Measurements from ENCODE around the gene STARD10.

The STARD10 gene

DNA sequence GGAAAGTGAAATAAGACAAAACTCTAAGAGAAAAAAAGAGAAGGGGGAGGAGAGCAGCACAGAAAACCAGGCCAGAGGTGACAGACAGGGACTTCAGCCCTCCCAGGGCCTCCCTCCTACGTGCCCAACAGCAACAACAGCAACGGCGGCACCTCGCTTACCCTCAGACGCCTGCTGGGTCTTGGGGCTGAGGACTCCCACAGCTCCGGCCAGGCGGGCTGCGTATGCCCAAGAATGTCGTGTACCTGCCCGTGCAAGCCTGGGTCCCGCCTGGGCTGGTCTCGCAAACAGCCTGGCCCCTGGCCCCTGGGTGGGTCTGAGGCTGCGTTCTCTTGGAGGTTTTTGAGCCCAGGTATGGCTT is 72.2 kb downstream of the STARD10 start:
- DNase-seq = peak; percentile 30 to 47

DNA sequence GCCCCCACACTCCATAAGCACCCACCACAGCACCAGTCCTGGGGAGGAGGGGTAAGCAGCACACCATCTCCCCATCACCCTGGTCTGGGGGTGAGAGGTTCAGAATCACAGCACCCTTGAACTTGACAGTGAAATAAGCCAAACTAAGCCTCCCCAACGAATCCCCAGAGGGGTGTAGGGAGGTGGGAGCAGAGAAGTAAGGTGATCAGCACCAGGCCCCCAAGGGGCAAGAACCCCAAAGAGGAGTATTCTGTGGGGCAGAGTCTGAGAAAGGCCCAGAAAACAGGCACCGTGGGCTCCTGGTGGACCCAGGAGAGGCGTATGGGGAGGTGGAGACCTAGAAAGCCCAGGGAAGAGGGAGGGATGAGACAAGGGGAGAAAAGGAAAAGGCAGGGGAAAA is 72.6 kb downstream of the STARD10 start:
- DNase-seq = no peak

DNA sequence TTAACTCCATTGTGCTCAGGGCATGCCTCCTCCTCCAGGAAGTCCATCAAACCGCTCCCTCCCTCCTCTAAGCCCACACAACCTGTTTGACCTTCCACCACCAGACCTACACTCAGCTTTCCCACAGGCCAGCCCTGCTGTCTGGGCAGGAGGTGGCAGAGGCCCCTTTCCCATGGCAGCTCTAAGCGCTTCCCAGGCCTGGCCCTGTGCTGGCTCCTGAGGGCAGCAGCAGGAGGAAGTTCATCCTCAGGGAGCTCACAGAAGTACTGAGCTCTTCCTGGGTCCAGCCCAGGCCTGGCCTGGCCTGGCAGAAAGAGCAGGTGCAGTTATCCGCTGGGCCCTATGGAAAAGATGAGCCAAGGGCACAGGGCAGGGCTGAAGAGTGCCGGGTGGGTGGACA is 73.1 kb downstream of the STARD10 start:
- no peak for DNase-seq

DNA sequence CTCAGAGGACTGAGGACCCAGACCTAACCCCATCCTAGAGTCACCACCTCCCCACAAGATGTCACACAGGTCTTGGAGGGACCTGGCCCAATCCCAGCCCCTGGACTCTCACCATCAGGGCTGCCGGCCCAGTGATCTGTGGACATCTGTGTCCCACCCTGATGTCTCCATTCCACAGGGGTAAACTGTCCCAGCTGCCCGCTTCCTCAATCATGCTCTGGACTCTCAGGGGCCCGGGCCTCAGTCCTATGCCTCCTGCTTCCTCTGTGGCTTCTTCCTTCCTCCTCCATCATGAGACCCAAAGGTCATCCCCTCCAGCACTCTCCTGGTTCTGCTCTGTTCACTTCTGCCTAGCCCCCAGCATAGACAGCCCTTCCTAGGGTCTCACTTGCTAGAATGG is 73.8 kb downstream of the STARD10 start:
- DNase-seq = no peak

DNA sequence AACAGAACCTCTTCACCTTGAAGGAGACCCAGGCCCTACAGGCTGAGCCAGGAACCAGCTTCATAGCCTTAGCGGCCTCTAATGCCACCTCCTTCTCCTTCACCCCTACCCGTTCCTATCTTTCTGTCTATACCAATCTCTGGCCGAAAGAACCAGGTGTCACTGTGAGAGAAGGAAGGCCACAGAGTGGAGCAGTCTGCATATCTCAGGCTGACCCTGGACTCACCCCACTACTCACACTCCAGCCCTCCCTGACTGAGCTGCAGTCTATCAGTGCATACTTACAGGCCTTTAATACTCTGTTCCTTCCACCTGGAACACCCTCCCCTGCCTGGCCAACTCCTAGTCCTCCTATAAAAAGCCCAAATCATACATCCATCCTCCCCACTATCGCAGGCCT is 74.3 kb downstream of the STARD10 start:
- DNase-seq = no peak

DNA sequence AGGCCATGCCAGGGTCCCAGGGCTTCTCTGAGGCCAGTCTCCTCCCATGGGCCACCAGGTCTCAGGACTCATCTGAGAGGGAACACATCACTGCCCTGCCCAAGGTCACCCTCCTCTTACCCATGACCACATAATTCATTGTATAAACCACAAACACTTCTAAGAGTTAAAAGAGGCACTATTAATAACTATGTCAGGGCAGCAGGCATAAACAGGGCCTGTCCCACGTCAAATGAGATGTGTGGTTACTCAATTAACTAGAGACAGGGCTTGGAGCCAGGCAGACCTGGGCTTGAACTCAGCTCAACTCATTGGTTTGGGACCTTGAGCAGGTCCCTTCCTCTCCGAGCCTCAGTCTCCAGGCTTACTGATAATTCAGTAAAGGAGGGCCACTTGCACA is 74.7 kb downstream of the STARD10 start:
- DNase-seq = no peak

DNA sequence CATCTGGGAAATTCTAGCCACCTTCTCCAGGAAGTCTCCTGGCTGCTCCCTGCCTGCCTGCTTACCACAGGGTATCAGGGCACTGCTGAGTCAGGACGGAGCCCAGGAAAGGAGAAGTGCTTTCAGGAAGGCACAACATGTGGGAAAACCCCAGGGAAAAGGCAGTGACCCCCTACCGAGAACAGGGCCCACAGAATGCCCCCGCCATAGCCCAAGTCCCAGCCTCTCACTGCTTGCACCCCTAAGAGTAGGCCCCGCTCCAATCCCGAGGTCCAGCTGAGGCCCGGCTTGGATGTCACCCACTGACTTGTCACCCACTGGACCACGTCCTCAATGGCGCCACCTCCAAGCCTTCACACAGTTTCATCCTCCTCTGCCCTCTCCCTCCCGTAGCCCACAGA is 75.7 kb downstream of the STARD10 start:
- DNase-seq = no peak

DNA sequence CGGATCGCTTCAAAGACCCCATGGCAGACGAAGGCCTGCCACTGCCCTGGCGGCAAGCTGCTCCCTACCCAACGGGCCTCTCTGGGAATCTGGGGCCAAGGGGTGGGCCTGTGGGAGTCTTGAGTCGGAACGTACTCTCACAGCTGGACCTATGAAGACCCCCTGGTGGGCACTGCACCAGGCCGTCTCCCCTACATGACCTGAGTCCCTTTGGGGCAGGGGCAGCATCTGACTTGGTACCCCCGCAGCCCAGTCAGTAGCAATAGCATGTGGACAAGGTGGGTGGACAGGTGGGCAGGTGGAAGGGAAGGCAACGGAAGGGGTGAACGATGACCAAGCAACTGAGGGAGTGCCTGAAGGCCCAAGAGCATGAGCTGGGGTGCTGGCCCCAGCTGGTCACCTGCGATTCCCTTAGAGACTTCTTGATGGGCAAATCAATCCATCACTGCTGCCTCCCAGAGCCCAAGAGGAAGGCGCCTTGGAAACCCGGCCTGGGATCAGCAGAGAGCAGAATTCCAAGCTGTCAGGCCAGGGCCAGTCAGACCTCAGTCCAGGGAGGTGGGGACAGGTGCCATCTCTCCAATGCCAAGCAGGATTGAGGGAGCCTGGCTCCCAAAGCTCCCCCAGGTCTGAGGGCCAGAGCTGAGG is 76.9 kb downstream of the STARD10 start:
- no peak for DNase-seq

DNA sequence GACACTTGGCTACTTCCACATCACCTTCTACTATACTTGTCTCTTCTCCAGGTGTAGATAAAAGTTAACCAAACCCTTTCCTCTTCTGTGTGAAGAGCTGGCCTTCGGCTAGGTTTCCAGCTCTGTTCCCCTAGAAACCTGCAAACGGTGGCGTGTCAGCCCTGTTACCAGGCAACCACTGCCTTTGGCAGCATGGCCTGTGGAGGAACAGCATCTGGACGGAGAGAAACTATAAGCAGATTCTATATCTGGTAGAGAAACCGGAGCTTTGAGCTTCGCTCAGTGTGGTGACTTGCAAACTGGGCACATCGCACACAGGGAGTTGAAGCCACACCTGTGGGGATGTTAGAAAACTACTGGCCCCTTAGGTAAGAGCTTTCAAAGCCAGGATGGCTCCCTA is 77.6 kb downstream of the STARD10 start:
- no peak for DNase-seq

DNA sequence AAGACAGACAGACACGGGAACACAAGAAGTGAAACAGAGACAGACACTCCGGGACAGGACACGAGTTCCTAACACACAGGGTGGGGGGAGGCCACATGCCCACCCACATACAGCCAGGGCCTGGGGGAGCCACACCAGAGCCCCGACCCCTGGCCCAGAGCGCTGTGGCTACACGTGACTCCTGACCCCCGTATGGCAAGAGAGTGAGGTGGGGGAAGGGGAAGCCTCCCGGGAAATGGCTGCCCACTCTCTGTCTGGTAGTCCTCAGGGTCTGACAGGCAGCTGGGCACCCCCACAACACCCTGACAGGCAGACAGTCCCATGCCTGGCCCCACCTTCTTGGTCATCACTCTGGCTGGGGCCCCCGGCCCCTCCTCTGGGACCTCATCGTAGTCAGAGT is 81.0 kb downstream of the STARD10 start:
- DNase-seq = no peak

DNA sequence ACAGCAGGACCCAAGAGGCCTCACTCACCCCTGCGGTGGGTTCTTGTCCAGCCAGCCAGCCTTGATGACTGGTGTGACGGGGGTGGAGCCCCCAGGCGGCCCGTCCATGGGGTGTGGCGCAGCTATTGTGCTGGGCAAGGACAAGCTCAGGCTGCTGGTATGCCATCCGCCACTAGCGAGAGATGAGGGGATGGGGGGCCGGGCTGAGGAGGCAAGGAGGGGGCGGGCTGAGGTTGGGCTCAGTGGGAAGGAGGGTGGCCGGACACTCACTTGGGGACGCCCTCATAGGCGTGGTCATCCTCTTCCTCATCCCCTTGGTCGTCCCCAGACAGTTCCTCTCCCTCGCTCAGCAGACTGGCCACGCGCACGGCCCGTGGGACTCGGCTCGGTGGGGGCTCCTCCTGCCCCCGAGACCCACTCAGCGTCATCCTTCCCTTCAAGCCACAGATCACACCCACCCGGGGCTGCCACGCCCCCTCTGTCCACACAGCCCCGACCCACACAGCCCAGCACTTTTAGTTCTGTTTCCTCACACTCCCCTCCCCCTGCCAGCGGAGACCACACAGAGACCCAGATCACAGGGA is 81.6 kb downstream of the STARD10 start:
- peak in 1 of 2 donors; percentile 23 for DNase-seq

DNA sequence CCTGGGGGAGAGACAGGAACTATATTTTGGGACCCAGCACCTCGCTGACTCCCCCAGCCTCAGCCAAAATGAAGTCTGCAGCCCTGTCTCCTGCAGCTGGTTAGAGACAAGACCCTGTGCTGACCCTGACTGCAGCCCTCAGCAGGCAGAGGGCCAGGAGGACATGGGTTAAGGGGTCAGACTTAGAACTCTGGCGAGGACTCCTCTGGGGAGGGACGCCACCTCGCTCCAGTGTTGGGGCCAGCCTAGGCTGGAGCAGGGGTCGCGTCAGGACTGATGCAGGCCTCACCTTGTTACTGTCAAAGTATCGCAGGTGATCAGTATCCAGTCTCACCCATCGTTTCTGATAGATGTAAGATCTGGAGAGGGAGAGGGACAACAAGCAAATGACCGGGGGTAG is 82.7 kb downstream of the STARD10 start:
- no peak for DNase-seq

DNA sequence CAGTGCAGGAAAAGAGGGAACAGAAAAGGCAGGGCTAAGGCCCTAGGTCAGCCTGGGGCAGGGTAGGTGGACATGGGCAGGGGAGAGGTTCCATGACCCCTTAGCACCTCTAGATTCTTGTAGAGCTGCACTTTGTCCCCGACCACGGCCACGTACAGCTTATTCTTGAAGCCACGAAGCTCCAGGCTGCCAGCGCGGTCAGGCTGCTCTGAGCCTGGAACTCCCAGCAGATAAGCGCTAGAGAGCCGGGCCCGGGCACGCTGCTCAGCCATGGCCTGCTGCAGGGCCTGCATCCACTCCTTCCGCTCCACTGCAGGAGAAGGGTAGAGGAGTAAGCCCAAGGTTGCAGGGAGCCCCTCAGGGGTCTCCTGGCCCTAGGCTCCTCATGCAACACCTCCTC is 83.6 kb downstream of the STARD10 start:
- DNase-seq = no peak

DNA sequence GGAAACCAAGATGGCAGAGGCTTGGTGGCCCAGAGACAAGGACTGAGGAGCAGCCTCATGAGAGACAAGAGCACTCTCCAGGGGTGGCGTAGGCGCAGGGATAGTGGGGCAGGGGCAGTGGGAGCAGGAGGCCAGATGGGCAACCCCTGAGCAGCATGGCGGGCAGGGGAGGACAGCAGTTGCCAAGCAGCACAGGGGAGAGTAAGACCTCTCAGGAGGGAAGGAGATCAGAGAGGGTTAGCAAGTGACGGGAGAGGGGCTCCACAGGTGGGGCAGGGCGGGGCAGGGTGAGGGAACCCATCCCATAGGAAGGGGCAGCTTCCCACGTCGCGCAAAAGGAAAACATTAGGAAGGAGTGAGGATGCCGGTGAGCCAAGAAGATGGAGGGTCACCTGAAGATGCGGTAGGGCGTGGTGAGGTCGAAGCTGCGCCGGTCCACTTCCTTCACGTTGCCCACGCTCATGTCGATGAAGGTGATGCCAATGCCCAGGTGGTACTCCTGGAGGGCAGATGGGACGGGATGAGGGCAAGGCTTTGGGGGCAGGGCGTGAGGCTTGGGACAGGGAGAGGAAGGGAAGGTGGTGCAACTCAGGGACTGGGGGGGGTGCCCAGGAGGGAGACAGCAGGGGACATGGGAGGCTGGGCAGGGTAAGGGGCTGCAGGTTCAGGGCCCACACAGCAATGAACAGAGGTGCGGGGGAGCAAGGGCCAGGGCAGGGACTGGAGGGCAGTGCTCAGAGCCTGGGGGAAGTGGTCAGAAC is 84.2 kb downstream of the STARD10 start:
- DNase-seq = no peak

DNA sequence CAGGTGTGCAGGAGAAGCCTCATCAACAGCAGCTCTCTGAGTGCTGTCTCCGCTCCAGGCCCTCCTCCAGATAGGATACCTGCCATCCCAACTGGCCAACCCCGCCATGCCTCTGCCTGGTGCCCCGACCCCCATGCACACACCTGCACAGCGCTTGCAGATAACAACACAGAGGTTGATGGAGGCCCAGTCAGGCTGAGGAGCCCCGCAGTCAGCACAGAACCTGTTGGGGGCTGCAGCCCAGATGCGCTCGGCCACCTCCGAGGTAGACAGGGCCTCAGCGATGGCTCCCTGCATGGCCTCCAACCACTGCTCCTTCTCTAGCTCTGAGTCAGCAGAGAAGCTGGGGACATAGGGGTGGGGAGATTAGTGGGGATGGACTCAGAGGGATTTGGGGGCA is 86.8 kb downstream of the STARD10 start:
- no peak for DNase-seq

DNA sequence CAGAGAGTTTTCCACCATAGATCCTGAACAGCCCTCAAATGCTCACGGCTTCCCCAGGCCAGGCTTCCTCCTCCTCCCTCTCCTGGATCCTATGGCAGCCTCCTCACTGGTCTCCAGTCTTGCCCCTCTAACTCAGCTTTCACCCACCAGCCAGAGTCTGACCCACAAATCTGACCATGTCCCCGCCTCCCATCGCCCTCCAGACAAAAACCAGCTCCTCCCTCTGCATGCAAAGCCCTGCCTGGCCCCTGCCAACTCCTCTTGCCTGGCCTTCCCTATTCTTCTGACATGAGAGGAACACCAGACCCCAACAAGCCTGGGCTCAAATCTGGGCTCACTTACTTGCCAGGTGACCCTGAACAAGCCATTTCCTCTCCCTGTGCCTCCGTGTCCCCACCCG is 87.3 kb downstream of the STARD10 start:
- DNase-seq = no peak

DNA sequence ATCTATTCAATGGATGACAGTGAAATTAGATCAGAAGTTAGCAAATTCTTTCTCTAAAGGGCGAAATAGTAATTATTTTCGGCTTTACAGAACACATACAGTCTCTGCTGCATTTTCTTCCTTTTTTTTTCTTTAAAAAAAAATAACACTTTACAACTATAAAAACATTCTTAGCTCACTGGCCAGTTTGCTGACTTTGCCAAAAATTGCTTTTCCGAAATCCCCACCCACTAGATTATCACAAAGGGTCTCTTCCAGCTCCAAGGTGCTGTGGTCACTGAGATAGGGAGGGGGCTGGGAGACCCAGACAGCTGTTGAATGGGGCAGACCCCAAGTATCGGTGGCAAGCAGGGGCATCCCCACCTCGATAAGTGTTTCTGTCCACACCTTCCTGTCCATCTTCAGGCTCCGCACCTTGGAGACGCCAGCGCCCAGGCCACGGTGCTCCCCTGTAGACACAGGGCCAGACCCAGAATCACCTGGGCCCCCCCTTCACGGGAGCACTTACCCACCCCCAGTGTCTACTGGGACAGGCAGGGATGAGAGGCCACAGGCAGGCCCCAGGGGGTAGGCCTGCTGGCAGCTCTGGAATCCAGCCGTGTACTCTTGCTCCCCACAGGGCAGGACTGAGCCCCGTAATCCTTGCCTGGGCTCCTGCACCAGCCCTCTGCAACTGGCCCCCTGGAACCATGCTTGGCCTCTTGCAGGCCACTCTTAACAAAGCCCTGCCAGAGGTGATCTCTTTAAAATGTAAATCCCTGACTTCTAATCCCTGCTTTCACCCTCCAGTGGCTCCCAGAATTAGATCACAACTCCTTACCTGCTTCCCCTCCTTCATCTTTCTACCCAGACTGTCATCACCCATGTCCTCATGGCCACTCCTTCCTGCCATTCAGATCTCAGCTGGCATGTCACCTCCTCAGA is 88.1 kb downstream of the STARD10 start:
- DNase-seq = no peak

DNA sequence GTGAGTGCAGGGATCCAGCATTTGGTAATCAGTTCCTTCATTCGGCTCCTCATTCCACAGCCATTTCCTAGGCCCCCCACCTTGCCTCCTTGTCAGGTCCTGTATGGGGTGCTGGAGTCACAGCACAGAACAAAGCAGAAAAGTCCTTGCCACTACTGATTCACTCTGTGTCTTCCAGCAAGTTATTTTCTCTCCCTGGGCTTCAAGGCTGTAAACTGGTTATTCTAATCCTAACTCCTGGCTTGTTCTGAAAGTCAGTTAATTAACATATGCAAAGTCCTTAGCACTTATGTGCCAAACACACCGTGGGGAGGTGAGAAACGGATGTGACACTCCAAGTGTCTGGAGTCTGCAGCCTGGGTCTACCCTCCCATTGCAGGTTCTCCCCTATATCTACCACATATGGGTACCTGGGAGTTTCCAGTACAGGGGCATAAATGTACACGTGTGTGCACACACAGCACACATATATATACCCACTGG is 89.0 kb downstream of the STARD10 start:
- no peak for DNase-seq
